Measurements from ENCODE around the gene DCST1.
"Not testable (repeated sequence)": the region's sequence is repeated elsewhere in the genome, so short reads cannot be mapped to it uniquely, and the experiment has no call there.

Gene DCST1, protein sequence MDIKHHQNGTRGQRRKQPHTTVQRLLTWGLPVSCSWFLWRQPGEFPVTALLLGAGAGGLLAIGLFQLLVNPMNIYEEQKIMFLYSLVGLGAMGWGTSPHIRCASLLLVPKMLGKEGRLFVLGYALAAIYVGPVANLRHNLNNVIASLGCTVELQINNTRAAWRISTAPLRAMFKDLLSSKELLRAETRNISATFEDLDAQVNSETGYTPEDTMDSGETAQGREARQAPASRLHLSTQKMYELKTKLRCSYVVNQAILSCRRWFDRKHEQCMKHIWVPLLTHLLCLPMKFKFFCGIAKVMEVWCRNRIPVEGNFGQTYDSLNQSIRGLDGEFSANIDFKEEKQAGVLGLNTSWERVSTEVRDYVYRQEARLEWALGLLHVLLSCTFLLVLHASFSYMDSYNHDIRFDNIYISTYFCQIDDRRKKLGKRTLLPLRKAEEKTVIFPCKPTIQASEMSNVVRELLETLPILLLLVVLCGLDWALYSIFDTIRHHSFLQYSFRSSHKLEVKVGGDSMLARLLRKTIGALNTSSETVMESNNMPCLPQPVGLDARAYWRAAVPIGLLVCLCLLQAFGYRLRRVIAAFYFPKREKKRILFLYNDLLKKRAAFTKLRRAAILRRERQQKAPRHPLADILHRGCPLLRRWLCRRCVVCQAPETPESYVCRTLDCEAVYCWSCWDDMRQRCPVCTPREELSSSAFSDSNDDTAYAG

DNA sequence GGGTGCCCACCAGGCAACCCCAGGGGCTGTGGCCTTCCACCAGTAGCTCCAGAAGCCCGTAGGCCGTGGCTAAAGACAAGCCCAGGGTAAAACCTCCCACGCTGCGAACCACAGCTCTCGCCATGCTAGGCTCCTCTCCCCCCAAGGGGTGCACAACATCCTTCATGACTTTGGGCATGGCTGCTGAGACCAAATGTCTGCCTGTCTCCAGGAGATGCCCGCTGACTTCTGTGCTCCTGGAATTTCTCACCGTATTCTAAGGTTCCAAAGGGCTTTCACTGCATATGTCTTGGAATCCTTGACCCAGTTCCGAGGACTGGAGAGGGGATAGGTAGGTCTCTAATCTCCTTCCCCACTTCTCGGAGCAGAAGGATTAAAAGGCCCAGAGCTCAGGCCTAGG lies at the start of gene DCST1, which contains the start of gene DCST2:
DCST1 (plus strand) TSS at position 301 of the 400 bp plus-strand sequence. CDS start 213 bp downstream, outside the sequence.
DCST2 (minus strand) TSS at position 258 of the 400 bp plus-strand sequence; CDS start at position 178, 80 bp downstream.
- no peak for DNase-seq (ENCODE audit: low spot score)

DNA sequence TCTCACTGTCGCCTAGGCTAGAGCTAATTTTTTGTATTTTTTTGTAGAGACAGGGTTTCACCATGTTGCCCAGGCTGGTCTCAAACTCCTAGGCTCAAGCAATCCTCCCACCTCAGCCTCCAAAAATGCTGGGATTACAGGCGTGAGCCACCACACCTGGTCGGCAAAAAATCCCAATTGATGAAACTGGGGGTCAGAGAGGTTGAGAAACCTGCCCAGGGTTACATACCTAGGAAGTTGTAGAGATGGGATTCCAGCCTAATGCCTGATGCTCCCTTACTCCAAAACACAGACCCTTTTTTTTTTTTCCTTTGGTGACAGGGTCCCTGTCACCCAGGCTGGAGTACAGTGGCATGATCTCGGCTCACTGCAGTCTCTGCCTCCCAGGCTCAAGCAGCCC lies 46.9 kb upstream of the DCST1 start:
- DNase-seq (ENCODE audit: low spot score), result not testable (repeated sequence)

DNA sequence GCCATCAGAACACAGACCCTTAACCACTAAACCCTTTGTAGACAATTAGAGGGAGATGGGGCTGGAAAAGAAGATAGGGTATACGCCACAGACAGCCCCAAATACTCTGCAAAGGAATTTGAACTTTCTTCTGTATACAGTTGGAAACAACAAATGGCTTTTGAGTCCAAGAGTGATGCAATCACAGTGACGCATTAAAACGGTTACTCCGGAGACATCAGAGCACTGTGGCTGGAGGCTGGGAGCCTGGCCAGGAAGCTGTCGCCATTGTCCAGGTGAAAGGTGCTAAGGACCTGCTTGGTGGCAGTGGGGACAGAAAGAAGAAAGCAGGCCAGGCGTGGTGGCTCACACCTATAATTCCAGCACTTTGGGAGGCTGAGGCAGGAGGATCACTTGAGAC lies 46.3 kb upstream of the DCST1 start:
- no peak for DNase-seq (ENCODE audit: low spot score)

DNA sequence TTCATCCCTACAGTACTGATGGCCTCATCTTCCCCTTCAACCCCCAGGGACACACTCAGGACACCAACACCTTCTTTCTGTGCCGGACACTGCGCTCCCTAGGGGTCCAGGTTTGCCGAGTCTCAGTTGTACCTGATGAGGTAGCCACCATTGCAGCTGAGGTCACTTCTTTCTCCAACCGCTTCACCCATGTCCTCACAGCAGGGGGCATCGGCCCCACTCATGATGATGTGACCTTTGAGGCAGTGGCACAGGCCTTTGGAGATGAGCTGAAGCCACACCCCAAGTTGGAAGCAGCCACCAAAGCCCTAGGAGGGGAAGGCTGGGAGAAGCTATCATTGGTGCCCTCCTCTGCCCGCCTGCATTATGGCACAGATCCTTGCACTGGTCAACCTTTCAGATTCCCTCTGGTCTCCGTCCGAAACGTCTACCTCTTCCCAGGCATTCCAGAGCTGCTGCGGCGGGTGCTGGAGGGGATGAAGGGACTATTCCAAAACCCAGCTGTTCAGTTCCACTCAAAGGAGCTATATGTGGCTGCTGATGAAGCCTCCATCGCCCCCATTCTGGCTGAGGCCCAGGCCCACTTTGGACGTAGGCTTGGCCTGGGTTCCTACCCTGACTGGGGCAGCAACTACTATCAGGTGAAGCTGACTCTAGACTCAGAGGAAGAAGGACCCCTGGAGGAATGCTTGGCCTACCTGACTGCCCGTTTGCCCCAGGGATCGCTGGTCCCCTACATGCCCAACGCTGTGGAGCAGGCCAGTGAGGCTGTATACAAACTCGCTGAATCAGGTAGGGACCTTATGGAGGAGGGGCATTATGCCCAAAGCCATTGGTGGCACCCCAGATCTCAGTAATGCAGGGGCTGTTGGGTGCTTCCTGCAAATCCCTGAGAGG lies 45.3 kb upstream of the DCST1 start:
- DNase-seq (ENCODE audit: low spot score), result no peak

DNA sequence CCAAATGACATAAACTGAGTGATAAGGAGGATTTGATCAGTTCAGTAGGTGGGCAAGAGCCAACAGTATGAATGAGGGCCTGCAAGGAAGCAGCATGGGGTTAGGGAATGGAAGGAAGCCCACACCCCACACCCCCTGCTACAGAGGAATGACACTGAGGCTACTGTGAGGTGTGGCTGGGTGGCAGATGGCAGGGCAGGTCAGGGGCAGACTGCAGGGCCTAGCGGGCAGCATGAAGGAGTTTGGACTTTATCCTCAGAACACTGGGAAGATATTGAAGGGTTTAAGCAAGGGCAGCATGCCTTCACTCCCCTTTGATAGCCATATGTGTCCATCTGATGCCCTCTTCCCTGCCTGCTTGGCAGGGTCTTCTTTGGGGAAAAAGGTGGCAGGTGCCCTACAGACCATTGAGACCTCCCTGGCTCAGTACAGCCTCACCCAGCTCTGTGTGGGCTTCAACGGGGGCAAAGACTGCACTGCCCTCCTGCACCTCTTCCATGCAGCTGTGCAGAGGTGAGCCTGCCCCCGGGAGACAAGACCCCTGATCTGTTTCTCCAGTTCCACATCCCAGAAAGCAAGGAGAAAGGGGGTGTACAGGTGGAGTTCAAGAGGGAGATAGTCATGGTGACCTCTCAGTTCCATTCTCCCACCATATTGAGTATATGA lies 44.3 kb upstream of the DCST1 start:
- DNase-seq (ENCODE audit: low spot score), result no peak

DNA sequence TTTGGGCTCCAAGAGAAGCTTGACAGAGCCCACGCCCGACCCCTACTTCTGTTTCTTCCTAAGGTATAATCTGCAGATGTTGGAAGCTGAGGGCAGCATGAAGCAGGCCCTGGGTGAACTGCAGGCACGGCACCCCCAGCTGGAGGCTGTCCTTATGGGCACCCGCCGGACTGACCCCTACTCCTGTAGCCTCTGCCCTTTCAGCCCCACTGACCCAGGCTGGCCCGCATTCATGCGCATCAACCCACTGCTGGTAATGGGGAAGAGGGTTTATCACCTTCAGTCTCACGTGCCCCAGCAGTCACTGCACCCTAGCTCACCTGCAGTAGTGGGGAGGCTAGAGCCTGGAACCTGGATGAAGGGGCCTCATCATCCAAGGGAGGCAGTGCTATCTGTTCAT lies 43.3 kb upstream of the DCST1 start:
- no peak for DNase-seq (ENCODE audit: low spot score)

DNA sequence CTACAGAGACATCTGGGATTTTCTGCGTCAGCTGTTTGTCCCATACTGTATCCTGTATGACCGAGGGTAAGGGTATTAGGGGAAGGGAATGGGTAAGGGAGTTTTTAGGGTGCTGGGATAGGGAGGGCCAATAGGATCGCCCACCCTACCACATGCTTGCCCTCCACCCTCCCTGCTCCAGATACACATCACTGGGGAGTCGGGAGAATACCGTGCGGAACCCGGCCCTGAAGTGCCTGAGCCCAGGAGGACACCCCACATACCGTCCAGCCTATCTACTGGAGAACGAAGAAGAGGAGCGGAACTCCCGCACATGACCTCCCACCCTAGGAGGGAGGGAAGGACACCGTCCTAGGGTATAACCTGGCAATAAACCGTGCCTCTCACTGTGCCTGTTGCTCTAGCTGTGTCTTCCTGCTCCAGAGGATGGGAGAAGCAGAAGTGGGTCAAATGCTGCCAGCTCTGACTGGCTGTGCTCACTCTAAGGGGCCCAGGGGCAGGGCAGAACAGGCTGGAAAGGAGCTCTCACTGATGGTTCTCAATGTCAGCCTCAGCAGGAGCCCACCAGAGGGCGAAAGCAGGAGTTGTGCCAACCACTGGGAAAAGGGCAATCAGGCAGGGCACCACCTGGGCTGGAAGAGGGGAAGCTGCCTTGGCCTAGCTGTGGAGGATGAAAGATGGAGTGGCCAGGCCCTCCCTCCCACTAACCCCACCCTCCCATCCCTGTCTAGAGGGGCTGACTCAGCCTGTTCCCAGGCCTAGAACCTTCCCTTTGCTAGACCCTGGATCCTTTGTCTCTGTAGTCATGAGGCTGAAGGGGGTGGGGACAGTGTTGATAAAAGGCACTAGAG lies 40.7 kb upstream of the DCST1 start:
- no peak for DNase-seq (ENCODE audit: low spot score)

DNA sequence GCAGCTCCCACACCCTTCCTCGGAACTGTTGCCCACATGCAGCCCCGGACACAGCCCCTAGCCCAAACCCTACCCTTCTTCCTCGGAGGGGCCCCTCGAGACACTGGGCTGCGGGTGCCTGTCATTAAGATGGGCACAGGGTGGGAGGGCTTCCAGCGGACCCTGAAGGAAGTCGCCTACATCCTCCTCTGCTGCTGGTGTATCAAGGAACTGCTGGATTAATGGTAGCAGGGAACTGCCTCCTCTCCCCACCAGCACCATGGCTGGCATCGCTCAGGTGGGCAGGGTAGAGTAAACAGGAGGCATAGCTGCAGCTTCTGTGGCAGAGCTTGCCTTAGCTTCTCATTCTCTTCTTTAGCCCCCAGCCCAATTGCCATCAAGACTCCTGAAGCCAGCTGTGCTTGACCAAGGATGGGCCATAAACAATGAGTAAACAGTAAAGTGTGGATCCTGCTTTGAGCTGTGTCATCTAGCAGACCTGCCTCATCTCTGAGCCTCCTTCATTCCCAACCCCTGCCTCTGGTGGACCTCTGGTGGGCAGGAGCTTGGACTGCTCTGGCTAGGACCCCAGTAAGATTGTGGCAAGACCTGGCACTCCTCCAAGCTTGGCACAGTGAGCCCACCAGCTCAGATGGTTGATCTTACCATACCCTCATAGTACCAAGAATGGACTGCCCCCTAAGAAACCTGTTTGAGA lies 39.9 kb upstream of the DCST1 start, which contains the start of gene LENEP:
LENEP (plus strand) TSS at position 15 of the 697 bp plus-strand sequence; CDS start at position 37, 22 bp downstream.
- no peak for DNase-seq (ENCODE audit: low spot score)

DNA sequence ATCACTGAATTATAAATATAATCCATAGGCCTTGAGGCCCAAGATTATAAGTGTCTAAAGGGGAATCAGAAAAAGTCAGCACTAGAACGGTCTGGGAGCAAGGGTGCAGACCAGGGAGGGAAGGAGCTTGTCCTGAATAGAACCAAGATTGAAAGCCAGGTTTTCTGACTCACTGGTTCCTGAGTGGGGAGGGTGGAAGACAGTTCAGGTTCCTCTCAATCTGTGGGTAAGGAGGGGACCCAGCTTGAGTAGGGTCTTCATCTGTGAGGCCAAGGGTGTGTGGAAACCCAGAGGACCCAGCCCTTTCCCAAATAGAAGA lies 39.4 kb upstream of the DCST1 start:
- no peak for DNase-seq (ENCODE audit: low spot score)

DNA sequence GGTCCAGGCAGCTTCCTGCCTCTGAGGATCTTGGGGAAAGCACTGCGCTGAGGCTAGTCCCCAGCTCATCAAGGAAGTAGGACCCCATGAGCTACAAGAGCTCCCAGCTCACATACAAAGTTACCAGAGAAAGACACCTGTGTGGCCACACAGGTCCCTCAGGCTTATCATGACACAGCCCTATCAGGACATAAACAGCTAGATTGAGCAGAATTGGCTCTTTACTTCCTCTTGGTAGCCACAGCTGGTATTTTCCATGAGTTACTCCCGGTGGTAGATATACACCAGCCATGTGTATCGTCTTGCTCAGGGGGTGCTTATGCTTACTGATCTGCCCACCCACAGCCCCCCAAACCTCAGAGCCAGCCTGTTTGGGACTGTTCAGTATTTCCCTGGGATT lies 39.0 kb upstream of the DCST1 start:
- DNase-seq (ENCODE audit: low spot score), result no peak

DNA sequence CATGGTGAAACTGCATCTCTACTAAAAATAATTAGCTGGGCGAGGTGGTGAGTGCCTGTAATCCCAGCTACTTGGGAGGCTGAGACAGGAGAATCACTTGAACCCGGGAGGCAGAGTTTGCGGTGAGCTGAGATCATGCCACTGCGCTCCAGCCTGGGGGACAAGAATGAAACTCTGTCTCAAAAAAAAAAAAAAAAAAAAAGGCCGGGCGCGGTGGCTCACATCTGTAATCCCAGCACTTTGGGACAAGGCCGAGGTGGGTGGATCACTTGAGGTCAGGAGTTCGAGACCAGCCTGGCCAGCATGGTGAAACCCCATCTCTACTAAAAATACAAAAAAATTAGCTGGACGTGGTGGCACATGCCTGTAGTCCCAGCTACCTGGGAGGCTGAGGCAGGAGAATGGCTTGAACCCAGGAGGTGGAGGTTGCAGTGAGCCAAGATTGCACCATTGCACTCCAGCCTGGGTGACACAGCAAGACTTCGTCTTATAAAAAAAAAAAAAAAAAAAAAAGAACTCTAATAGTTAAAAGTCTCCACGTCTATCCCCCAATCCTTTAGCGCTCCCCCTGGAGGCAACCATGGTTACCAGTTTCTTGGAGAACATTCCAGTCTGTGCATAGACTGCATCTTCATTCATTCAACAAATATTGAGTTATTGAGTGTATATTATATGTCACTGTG lies 38.2 kb upstream of the DCST1 start:
- DNase-seq (ENCODE audit: low spot score), result not testable (repeated sequence)

DNA sequence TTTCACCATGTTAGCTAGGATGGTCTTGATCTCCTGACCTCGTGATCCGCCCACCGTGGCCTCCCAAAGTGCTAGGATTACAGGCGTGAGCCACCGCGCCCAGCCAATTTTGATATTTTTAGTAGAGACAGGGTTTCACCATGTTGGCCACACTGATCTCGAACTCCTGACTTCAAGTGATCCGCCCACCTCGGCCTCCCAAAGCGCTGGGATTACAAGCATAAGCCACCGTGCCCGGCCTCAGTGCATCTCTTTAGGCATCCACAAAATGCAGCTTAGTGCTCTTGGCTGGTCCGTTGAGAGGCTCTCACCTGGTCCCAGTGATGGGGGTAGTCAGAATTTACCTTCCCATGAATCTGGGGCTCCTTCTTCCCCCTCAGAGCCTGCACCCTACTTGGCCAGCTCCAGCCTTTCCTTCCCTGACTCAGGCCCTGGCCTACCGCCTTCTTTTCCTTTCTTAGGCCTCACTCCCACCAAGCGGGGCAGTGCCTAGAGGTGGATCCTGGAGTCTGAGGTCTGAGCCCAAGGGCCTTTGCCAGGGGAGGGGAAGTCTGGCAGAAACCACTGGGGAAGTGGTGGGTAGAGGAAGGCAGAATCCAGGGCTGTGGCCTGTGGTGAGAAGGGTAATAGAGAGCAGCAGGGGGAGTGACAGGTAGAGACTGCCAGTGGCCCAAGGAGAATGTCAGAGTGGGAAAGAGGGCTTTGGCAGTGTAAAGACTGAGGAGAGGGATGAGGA lies 36.5 kb upstream of the DCST1 start:
- no peak for DNase-seq (ENCODE audit: low spot score)

DNA sequence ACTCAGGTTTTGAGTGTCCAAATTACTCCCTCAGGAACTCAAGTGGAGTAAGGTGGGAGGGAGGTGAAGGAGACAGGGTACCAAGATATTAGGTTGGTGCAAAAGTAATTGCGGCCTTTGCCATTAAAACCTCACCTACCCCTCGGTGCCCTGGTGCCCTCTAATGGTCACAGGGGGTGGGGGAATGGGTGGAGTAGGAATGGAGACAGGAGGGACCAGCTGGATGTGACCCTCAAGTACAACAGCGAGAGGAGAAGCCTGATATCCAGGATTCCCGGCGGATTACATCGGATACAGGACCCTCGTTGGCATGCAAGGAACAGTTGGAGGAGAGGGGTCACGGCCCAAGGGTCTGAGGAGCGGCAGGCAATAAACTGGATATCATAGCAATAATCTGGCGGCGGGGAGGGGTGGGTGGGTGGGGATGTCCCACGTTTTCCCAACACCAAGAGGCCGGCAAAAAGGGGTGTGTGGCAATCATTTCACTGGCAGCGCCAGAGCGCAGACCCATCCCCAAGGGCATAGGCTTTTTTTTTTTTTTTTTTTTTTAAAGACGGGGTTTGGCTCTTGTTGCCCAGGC lies 35.3 kb upstream of the DCST1 start:
- no peak for DNase-seq (ENCODE audit: low spot score)

DNA sequence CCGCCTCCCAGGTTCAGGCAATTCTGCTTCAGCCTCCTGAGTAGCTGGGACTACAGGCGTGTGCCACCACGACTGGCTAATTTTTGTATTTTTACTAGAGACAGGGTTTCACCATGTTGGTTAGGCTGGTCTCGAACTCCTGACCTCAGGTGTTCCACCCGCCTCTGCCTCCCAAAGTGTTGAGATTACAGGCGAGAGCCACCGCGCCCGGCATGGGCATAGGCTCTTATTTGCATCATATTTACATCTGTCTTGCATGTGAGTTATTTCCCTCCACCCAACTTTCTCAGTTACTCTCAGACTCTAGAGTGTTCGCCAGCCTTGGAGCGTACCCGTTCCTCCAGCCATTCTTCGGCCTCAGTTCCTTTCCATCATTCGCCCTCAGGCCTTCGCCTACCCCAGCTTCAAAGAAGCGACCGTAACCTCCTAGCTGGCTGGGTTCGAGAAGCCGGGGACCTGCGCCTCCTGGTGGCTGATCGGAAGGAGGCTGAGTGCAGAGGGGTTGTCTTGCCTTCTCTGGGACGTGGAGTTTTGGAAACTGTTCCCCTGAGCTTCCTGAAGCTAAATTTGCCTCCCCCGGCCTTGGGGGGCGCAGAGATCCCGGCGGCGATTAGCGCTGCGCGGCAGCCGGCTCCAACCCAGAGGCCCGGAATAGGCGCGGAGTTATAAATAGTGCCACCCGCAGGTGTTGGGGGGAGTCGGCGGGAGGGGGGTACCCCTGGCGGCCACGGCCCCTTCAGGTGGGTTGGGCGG lies 34.6 kb upstream of the DCST1 start:
- DNase-seq (ENCODE audit: low spot score), result peak; percentile 74

DNA sequence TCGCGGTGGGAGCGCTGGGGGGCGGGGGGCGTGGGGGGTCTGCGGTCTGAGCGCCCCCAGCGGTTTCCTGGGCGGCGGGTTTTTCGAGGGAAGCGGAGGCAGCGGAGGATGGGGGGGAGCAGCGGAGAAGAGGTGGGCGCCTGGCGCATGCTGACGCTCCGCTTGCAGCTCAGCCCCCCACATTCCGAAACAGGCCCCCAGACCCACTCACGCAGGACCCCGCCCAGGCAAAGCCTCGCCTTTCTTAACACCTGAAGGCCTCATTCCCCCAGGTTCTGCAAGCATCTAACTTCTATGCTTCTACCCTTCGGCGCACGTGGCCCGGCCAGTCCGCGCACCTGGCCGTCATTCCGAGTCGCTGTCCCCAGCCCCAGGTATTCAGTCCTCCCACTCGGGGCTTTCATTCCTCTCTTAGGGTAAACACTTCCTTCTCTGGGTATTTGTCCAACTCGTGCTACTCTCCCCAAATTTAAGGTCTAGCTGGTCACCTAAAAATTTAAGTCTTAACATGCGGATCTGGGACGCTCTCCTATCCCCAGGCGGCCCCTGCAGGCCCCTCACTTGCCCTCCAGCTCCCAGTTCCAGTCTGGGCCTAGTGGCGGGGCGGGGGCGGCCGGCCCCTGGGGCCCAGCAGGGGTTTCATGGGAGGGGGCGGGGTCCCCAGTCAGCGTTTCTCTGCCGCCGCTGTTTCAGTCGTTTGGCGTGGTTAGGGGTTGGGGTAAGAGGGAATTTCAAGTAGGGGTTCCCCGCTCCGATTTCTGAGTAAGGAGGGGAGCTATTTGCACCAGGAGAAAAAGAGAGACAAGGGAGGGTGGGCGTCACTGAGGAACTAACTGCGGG lies 33.8 kb upstream of the DCST1 start:
- peak; percentile 42 for DNase-seq (ENCODE audit: low spot score)

DNA sequence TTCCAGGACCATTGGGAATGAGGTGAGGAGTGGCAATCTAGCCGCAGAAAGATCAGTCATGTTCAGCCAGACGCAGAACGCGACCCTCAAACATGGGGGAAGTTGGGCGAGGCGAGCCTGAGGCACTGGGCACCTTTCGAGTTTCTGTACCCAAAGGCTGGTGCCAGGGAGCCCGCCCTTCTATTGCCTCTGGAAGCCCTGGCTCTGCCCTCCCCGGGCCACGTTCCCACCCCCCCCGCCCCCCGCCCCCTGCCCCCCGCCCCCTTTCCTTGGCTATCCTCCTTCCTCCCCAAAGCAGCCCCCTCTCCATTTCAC lies 33.3 kb upstream of the DCST1 start:
- DNase-seq (ENCODE audit: low spot score), result no peak

All from CD4-positive, alpha-beta T cell treated with Interleukin-15 for 4 hours (primary cell).